DMS153 treated with DMSO at 0.1 percent for 48 hours (cell line): Measurements from ENCODE around the gene UBE2V1.
A peak's percentile ranks its signal among the peaks of the same experiment; 100 is the strongest.

Experiments
- DNase-seq: peaks from one replicate; lab custom pipeline; 2025; ENCODE audit not compliant: unreplicated experiment; lab: John Stamatoyannopoulos, UW

Gene UBE2V1

GRCh38 chr20:50049442-50050026 is 63.4 kb downstream of the UBE2V1 start:
- no peak for DNase-seq

- DNase-seq = no peak
Measured at GRCh38 chr20:50048420-50049166, 64.4 kb downstream of the UBE2V1 start.

- no peak for DNase-seq
Measured at GRCh38 chr20:50044353-50044960, 68.5 kb downstream of the UBE2V1 start.

- no peak for DNase-seq
Measured at GRCh38 chr20:50043573-50044352, 69.2 kb downstream of the UBE2V1 start.

GRCh38 chr20:50042370-50043313 is 70.3 kb downstream of the UBE2V1 start:
- no peak for DNase-seq

- no peak for DNase-seq
Measured at GRCh38 chr20:50041246-50041873, 71.6 kb downstream of the UBE2V1 start.

- DNase-seq = no peak
Measured at GRCh38 chr20:50040432-50041245, 72.3 kb downstream of the UBE2V1 start.

- DNase-seq = no peak
Measured at GRCh38 chr20:50039706-50040431, 73.1 kb downstream of the UBE2V1 start.

GRCh38 chr20:50038574-50038991 is 74.4 kb downstream of the UBE2V1 start:
- DNase-seq = peak; percentile 68

GRCh38 chr20:50038169-50038568 is 74.8 kb downstream of the UBE2V1 start:
- DNase-seq = no peak

- DNase-seq = no peak
Measured at GRCh38 chr20:50037575-50037974, 75.4 kb downstream of the UBE2V1 start.

- DNase-seq = no peak
Measured at GRCh38 chr20:50037123-50037522, 75.8 kb downstream of the UBE2V1 start.

- DNase-seq = no peak
Measured at GRCh38 chr20:50036703-50037102, 76.2 kb downstream of the UBE2V1 start.

- no peak for DNase-seq
Measured at GRCh38 chr20:50034567-50035180, 78.3 kb downstream of the UBE2V1 start.

- no peak for DNase-seq
Measured at GRCh38 chr20:50032955-50033666, 79.8 kb downstream of the UBE2V1 start.
